Measurements from ENCODE around the gene ATRIP. TPM values are rescaled to one million over a fixed set of nuclear protein-coding genes. Genes with fewer than 3 reads are reported as not detected.

The ATRIP gene
- total RNA-seq, 2 donors from 2014 or later, result 3.2 to 8.6 TPM

DNA sequence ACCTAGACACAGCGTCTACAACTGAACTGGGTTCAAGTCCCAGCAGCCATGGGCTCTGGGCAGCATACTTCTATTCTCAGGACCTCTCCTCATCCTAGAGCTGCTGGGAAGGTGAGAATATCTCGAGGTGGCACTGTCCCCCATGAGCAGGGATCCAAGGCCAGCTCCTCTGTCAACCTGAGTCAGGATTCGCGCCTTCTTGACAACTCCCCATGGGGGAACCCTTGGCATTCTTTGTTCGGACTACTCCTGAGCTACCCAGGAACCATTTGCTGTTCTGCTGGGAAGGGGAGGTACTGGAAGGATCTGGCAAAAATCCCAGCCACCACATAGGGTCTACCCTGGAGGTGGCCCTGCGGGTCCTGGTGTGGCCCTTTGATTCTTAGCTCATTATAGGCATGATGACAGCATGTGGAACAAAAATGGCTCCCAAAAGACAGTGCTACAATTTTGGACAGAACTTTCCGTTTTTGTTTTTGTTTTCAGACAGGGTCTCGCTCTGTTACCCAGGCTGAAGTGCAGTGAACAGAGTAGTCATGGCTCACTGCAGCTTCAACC lies 38.9 kb upstream of the ATRIP start:
- Histone ChIP-seq H3K4me3 (no peak overlapping the region), H3K27ac (no peak overlapping the region), H3K4me1 (no peaks in the 10 kb centered on the region), H3K27me3 (no peaks in the 10 kb centered on the region), H3K36me3 (peaks cover 11% of the 10 kb centered on the region), H3K9ac (ENCODE audit: low read depth in 2 of 2, low read length in 2 of 2) (no peak overlapping the region), H3K9me3 (no peaks in the 10 kb centered on the region)
- TF ChIP-seq, protein P1, sequence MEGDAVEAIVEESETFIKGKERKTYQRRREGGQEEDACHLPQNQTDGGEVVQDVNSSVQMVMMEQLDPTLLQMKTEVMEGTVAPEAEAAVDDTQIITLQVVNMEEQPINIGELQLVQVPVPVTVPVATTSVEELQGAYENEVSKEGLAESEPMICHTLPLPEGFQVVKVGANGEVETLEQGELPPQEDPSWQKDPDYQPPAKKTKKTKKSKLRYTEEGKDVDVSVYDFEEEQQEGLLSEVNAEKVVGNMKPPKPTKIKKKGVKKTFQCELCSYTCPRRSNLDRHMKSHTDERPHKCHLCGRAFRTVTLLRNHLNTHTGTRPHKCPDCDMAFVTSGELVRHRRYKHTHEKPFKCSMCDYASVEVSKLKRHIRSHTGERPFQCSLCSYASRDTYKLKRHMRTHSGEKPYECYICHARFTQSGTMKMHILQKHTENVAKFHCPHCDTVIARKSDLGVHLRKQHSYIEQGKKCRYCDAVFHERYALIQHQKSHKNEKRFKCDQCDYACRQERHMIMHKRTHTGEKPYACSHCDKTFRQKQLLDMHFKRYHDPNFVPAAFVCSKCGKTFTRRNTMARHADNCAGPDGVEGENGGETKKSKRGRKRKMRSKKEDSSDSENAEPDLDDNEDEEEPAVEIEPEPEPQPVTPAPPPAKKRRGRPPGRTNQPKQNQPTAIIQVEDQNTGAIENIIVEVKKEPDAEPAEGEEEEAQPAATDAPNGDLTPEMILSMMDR (IDR thresholded peaks at IDR 0.05), result no peak
- DNase-seq, result no peak
- intact Hi-C loops (cut with DNase I), result loop anchor here (10.0 kb wide), 1 partner anchor 133 kb away; no protein-coding TSS in a partner anchor

DNA sequence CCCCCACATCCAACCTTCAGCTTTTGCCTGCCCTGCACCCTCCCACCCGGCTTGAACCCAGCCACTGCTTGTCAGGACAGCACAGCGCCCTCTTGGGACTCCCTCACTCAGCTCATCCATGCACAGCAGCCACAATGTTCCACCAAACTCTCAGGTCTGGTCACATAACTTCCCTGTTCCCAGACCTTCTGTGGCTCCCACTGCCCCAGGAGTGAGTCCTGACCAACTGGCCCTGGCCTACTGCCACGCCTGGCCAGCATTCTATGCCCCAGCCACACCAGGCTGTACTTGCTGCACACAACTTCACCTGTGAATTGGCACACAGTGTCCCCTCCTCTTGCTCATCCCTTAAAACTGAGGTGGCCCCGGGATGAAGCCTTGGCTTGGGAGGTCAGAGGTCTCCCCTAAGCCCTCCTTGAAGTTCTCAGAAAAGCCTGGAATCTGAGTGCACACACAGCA lies 37.7 kb upstream of the ATRIP start:
- Histone ChIP-seq H3K36me3 (peaks cover 14% of the 10 kb centered on the region), H3K9ac (ENCODE audit: low read depth in 2 of 2, low read length in 2 of 2) (no peak overlapping the region), H3K4me1 (no peaks in the 10 kb centered on the region), H3K27me3 (no peaks in the 10 kb centered on the region), H3K4me3 (no peak overlapping the region), H3K27ac (no peak overlapping the region), H3K9me3 (no peaks in the 10 kb centered on the region)
- TF ChIP-seq, protein P1 (IDR thresholded peaks at IDR 0.05), result no peak
- intact Hi-C loops (cut with DNase I), result loop anchor here (10.0 kb wide), 1 partner anchor 134 kb away; no protein-coding TSS in a partner anchor
- peak; percentile 15 for DNase-seq

DNA sequence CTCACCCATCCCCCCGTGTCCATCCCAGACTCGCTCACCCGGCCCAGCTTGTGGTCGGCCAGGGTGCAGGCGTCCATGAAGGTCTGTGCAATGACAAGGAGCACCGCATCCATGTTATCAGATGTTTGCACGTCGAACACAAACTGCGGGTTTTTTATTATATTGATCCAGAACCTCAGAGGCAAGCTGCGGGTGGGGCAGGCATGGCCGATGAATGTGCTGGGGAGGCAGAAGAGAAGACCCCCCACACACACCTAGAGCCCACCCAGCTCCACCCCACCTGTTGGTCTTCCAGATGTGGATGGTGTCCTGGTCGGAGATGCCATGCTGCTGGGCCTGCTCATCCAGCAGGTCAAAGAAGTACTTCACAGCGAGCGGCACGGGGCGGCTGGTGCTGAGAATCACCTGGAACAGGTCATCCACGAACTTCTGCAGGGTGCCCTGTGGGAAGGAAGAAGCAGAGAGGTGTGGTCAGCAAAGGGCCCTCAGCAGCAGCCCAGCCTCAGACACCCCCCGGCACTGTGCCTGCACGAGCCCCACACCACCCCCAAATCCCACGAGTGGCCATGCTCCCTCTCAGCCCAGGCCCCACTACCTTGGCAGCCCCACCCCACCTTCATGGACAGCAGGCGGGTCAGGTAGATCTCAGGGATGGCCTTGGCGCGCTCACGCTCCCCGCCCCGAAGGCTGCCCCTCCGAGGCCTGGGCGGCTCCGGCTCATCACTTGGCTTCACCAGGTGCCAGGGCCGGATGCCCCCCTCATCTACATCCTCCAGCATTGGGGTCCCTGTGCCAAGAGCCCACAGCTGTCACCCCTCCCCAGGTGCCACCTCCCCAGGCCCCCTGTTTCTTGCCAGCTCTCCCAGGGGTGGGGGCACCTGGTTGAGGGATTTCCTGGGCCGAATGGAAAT lies 37.0 kb upstream of the ATRIP start:
- no peak overlapping the region for H3K9ac ChIP-seq (ENCODE audit: low read depth in 2 of 2, low read length in 2 of 2)
- intact Hi-C loops (cut with DNase I), result loop anchor here (10.0 kb wide), 1 partner anchor 135 kb away; no protein-coding TSS in a partner anchor
- no peak overlapping the region for H3K4me3 ChIP-seq
- no peaks in the 10 kb centered on the region for H3K9me3 ChIP-seq
- H3K36me3 ChIP-seq, result peaks cover 14% of the 10 kb centered on the region
- H3K4me1 ChIP-seq, result no peaks in the 10 kb centered on the region
- TF ChIP-seq, protein P1 (IDR thresholded peaks at IDR 0.05), result no peak
- no peaks in the 10 kb centered on the region for H3K27me3 ChIP-seq
- DNase-seq, result peak; percentile 12
- no peak overlapping the region for H3K27ac ChIP-seq

DNA sequence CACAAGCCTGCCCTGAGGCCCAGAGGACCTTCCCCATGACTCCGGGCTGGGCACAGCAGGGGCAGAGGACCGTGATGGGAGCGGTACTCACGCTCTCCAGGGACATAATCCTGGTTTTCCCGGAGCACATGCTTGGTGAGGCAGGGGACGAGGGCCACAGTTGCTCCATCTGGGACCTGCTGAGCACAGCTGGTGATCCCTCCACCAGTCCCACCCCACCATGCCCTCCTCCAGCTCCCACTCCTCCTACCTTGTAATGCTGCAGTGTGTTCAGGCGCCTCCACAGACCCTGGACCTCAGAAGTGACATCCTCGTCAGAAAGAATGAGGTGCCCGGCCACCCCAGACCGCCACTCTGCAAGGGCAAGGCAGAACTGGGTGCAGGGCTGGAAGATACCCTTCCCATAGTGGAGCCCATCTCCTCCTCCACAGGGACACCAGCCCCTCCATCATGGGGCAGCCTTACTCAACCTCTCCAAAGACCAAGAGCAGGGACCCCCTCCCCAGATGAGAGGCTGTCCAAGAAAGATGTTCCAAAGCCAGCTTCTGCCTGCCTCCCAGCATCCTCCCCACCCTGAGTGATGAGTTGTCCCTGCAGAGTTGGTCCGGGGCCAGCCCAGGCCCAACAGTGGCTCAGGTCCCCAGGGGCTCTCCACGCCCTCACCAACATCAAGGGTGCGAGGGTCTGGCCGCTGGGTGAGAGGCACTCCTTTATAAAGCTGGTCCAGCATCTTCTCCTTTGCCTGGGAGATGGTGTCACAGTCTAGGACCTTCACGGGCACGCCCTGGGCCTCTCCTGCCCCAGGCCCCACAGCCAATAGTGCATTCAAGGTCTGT lies 36.1 kb upstream of the ATRIP start:
- Histone ChIP-seq H3K27ac (no peak overlapping the region), H3K4me1 (no peaks in the 10 kb centered on the region)
- peak; percentile 14 for DNase-seq

More for the DNA sequence above, 36.1 kb upstream of the ATRIP start:
- Histone ChIP-seq H3K9ac (ENCODE audit: low read depth in 2 of 2, low read length in 2 of 2) (no peak overlapping the region), H3K36me3 (peaks cover 14% of the 10 kb centered on the region), H3K4me3 (no peak overlapping the region), H3K27me3 (no peaks in the 10 kb centered on the region), H3K9me3 (no peaks in the 10 kb centered on the region)
- intact Hi-C loops (cut with DNase I), result no loop called here
- TF ChIP-seq, protein P1 (IDR thresholded peaks at IDR 0.05), result no peak

All from colonic mucosa (tissue), 4 donors.